Neutrophil (primary cell): ENCODE results near the gene PLCD4.

Source experiments
- H3K27ac ChIP-seq: fragments of 200-600 bp; sonication (generic); 2 replicates; pipeline ENCODE4 v1.5.1; 2016; ENCODE audit warnings: mild to moderate bottlenecking, moderate library complexity
- H3K27me3 ChIP-seq: fragments of 200-600 bp; sonication (generic); 2 replicates; pipeline ENCODE4 v1.6.0; 2016; ENCODE audit warnings: mild to moderate bottlenecking
- H3K36me3 ChIP-seq: fragments of 200-600 bp; sonication (generic); 2 replicates; pipeline ENCODE4 v1.5.1; 2017
- H3K4me1 ChIP-seq, 2 experiments: fragments of 200-600 bp in 1 of 2; sonication (generic) in 1 of 2; 1 replicate in 1 of 2; 2 replicates in 1 of 2; pipeline versions ENCODE4 v1.5.1 to v1.6.1; 2013 to 2016; ENCODE audit warnings: low read depth in 1 of 2, low read length in 1 of 2, mild to moderate bottlenecking in 1 of 2, moderate library complexity in 1 of 2; ENCODE audit not compliant: control insufficient read depth in 1 of 2, insufficient read depth in 1 of 2
- H3K4me3 ChIP-seq, 2 experiments: fragments of 200-600 bp in 1 of 2; sonication (generic) in 1 of 2; 1 replicate in 1 of 2; 2 replicates in 1 of 2; pipeline ENCODE4 v1.5.1; 2013 to 2016; ENCODE audit warnings: low read depth in 1 of 2, low read length in 1 of 2, mild to moderate bottlenecking in 1 of 2, moderate library complexity in 1 of 2
- H3K9me3 ChIP-seq: fragments of 200-600 bp; sonication (generic); 2 replicates; pipeline ENCODE4 v1.5.1; 2016
- TF ChIP-seq, protein P1 (sequence below): fragments of 200-600 bp; sonication (generic); IDR thresholded peaks from 2 replicates; pipeline ENCODE4 v1.5.1; 2016; ENCODE audit warnings: antibody characterized with exemption

Gene PLCD4

DNA sequence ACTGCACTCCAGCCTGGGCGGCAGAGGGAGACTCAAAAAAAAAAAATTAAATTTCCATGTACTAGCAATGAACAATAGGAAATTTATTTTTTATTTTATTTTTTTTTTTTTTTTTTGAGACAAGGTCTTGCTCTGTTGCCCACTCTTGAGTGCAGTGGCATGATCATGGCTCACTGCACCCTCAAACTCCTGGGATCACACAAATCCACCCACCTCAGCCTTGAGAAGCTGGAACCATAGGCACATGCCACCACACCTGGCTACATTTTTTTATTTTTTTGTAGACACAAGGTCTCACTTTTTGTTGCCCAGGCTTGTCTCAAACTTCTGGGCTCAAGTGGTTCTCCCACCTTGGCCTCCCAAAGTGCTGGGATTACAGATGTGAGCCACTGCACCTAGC, 22.2 kb upstream of the PLCD4 start:
- Histone ChIP-seq H3K9me3 (no peaks in the 10 kb centered on the region), H3K4me1 (no peaks in the 10 kb centered on the region), H3K27ac (no peak overlapping the region), H3K4me3 (no peak overlapping the region), H3K27me3 (no peaks in the 10 kb centered on the region), H3K36me3 (peaks cover 85% of the 10 kb centered on the region)
- TF ChIP-seq, protein P1, sequence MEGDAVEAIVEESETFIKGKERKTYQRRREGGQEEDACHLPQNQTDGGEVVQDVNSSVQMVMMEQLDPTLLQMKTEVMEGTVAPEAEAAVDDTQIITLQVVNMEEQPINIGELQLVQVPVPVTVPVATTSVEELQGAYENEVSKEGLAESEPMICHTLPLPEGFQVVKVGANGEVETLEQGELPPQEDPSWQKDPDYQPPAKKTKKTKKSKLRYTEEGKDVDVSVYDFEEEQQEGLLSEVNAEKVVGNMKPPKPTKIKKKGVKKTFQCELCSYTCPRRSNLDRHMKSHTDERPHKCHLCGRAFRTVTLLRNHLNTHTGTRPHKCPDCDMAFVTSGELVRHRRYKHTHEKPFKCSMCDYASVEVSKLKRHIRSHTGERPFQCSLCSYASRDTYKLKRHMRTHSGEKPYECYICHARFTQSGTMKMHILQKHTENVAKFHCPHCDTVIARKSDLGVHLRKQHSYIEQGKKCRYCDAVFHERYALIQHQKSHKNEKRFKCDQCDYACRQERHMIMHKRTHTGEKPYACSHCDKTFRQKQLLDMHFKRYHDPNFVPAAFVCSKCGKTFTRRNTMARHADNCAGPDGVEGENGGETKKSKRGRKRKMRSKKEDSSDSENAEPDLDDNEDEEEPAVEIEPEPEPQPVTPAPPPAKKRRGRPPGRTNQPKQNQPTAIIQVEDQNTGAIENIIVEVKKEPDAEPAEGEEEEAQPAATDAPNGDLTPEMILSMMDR = no peak

DNA sequence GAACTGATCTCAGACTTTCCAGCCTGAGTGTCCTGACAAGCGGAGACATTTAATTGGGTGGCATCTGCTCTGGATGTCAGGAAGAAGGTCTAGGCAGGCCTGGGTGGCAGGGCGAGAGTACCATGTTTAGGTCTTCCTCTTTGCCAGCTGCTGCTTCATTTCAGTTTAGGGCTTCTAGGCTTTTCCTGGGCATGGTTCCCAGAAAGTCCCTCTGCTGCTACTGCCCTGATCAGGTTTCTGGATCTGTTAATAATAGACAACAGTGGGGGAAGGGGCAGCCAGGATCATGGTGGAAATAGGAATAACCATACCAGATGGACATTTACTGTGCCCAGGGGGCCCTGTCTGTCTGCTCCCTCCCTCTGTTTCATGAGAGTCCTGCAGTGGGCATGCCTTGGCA, 2.3 kb upstream of the PLCD4 start:
- Histone ChIP-seq H3K27me3 (peaks cover 5% of the 10 kb centered on the region), H3K9me3 (no peaks in the 10 kb centered on the region), H3K4me3 (no peak overlapping the region), H3K27ac (no peak overlapping the region), H3K36me3 (no peaks in the 10 kb centered on the region), H3K4me1 (no peaks in the 10 kb centered on the region)
- TF ChIP-seq, protein P1 = no peak

DNA sequence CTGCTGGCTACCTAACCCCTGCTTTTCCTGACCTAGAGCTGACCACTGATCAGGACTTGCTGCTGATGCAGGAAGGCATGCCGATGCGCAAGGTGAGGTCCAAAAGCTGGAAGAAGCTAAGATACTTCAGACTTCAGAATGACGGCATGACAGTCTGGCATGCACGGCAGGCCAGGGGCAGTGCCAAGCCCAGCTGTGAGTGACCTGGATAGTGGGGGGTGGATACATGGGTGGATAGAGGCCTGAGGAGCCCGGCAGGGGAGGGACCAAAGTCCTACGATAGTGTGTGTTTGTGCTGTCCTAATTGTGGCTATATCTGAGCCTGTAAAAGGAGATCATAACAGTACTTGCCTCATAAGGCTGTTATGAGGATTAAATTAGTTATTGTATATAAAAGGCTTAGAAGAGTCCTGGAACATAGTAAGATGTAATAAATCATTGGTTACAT, 8.2 kb downstream of the PLCD4 start:
- TF ChIP-seq, protein P1 = no peak
- no peaks in the 10 kb centered on the region for H3K4me1 ChIP-seq

DNA sequence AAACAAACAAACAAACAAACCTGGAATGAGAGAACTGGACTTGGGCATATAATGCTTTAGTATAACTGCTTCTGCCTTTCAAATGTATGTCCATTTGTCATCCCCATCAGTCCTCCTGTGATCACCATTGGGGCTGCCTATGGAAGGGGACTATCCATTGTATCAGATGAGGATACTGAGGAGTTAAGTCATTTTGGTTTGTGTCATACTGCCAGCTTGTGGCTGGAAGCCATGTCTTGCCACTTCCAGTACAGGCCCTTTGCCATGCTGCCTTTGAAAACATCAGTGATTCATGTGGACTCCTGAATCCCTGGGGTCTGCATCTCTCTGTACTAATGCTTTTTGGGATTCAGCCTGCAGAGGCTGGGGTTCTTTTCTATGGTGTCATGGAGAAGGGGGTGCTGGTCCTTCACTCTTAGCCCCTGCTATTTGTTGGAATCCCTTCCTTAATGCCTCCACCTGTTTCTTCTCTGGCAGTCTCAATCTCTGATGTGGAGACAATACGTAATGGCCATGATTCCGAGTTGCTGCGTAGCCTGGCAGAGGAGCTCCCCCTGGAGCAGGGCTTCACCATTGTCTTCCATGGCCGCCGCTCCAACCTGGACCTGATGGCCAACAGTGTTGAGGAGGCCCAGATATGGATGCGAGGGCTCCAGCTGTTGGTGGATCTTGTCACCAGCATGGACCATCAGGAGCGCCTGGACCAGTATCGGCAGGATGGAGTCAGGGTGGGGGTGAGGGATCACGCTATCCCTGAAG, 10.6 kb downstream of the PLCD4 start:
- Histone ChIP-seq H3K27ac (no peak overlapping the region), H3K4me3 (no peak overlapping the region), H3K27me3 (no peaks in the 10 kb centered on the region), H3K4me1 (no peaks in the 10 kb centered on the region), H3K36me3 (no peaks in the 10 kb centered on the region), H3K9me3 (no peaks in the 10 kb centered on the region)
- TF ChIP-seq, protein P1 = no peak

More for the DNA sequence above, 8.2 kb downstream of the PLCD4 start:
- Histone ChIP-seq H3K36me3 (no peaks in the 10 kb centered on the region), H3K27me3 (peaks cover 4% of the 10 kb centered on the region), H3K27ac (no peak overlapping the region), H3K4me3 (no peak overlapping the region), H3K9me3 (no peaks in the 10 kb centered on the region)

DNA sequence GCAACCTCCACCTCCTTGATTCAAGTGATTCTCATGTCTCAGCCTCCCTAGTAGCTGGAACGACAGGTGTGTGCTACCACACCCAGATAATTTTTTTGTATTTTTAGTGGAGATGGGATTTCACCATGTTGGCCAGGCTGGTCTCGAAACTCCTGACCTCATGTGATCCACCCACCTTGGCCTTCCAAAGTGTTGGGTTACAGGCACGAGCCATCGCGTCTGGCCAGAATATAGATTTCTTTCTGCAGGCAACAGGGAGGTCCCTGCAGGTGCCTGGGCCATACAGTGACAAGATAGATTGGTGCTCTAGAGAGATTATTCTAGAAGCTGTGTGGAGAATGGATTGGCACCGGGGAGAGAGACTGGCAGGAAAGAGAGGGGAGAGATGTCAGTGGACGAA, 13.3 kb downstream of the PLCD4 start:
- Histone ChIP-seq H3K9me3 (no peaks in the 10 kb centered on the region), H3K36me3 (no peaks in the 10 kb centered on the region), H3K27ac (no peak overlapping the region), H3K4me1 (no peaks in the 10 kb centered on the region), H3K4me3 (no peak overlapping the region), H3K27me3 (no peaks in the 10 kb centered on the region)
- TF ChIP-seq, protein P1 = no peak
